Astrocyte (in vitro differentiated cells and primary cell): Measurements from ENCODE around the gene GPAT3. TPM values are rescaled to one million over a fixed set of nuclear protein-coding genes. Genes with fewer than 3 reads are reported as not detected.

Source experiments
- DNase-seq: peaks from one replicate; pipeline ENCODE4 v3.0.0-alpha.2; 2010; ENCODE audit warnings: low read depth
- FAIRE-seq: peaks from 2 replicates; lab custom pipeline; 2011; peaks lifted over from hg19 to GRCh38; lab: Jason Lieb, UNC
- H2AFZ ChIP-seq: 2 replicates; pipeline ENCODE4 v1.6.0; 2012; ENCODE audit warnings: low read depth, low read length, inconsistent platforms
- H3K27ac ChIP-seq: 2 replicates; pipeline ENCODE4 v1.5.1; 2011; ENCODE audit warnings: low read depth, low read length, inconsistent platforms
- H3K27me3 ChIP-seq: 2 replicates; pipeline ENCODE4 v1.6.0; 2011; ENCODE audit warnings: low read length, inconsistent platforms; ENCODE audit not compliant: insufficient read depth
- H3K36me3 ChIP-seq: 2 replicates; pipeline ENCODE4 v1.5.1; 2011; ENCODE audit warnings: low read length, inconsistent platforms; ENCODE audit not compliant: insufficient read depth
- H3K4me1 ChIP-seq: 2 replicates; pipeline ENCODE4 v1.5.1; 2011; ENCODE audit warnings: low read length, inconsistent platforms; ENCODE audit not compliant: insufficient read depth
- H3K4me2 ChIP-seq: 2 replicates; pipeline ENCODE4 v1.6.0; 2012; ENCODE audit warnings: low read length, inconsistent platforms
- H3K4me3 ChIP-seq: 2 replicates; pipeline ENCODE4 v1.5.1; 2011; ENCODE audit warnings: low read depth, mild to moderate bottlenecking, low read length, inconsistent platforms; ENCODE audit not compliant: insufficient read depth
- H3K79me2 ChIP-seq: 2 replicates; pipeline ENCODE4 v1.6.0; 2012; ENCODE audit warnings: mild to moderate bottlenecking, low read length, inconsistent platforms; ENCODE audit not compliant: insufficient read depth
- H3K9ac ChIP-seq: 2 replicates; pipeline ENCODE4 v1.6.0; 2012; ENCODE audit warnings: mild to moderate bottlenecking, low read length, inconsistent platforms
- H3K9me3 ChIP-seq: 2 replicates; pipeline ENCODE4 v1.5.1; 2012; ENCODE audit warnings: low read depth, mild to moderate bottlenecking, low read length, inconsistent platforms; ENCODE audit not compliant: insufficient read depth
- H4K20me1 ChIP-seq: 2 replicates; pipeline ENCODE4 v1.6.0; 2012; ENCODE audit warnings: low read length, inconsistent platforms; ENCODE audit not compliant: insufficient read depth
- H3K27ac Mint-ChIP-seq: one replicate; pipeline ENCODE4 v1.8.0; 2021; ENCODE audit warnings: mild to moderate bottlenecking, mixed read lengths; ENCODE audit not compliant: unreplicated experiment
- H3K27me3 Mint-ChIP-seq: one replicate; pipeline ENCODE4 v1.8.0; 2021; ENCODE audit warnings: low read depth, mixed read lengths; ENCODE audit not compliant: unreplicated experiment
- H3K36me3 Mint-ChIP-seq: one replicate; pipeline ENCODE4 v1.8.0; 2021; ENCODE audit warnings: low read depth, mixed read lengths; ENCODE audit not compliant: unreplicated experiment
- H3K4me1 Mint-ChIP-seq: one replicate; pipeline ENCODE4 v1.8.0; 2021; ENCODE audit warnings: low read depth, mixed read lengths; ENCODE audit not compliant: unreplicated experiment
- H3K4me3 Mint-ChIP-seq: one replicate; pipeline ENCODE4 v1.8.0; 2021; ENCODE audit warnings: mild to moderate bottlenecking, moderate library complexity, mixed read lengths; ENCODE audit not compliant: unreplicated experiment
- H3K9me3 Mint-ChIP-seq: one replicate; pipeline ENCODE4 v1.8.0; 2021; ENCODE audit warnings: mild to moderate bottlenecking, mixed read lengths; ENCODE audit not compliant: unreplicated experiment
- CTCF ChIP-seq: IDR thresholded peaks from 2 replicates; pipeline ENCODE4 v1.5.1; 2011; ENCODE audit warnings: low read depth, mild to moderate bottlenecking, inconsistent platforms, low read length, moderate library complexity; ENCODE audit not compliant: insufficient read depth
- EZH2 ChIP-seq: IDR thresholded peaks from 2 replicates; pipeline ENCODE4 v1.6.1; 2012; ENCODE audit warnings: mild to moderate bottlenecking, low read length, inconsistent platforms; ENCODE audit not compliant: insufficient read depth
- total RNA-seq: library from RNA; stranded (reverse); gene quantifications from 2 replicates; pipeline ENCODE4 v1.2.1, GENCODE V29; 2021

GPAT3 gene
- total RNA-seq, 1 donor from 2014 or later, result 0.39 TPM

DNA sequence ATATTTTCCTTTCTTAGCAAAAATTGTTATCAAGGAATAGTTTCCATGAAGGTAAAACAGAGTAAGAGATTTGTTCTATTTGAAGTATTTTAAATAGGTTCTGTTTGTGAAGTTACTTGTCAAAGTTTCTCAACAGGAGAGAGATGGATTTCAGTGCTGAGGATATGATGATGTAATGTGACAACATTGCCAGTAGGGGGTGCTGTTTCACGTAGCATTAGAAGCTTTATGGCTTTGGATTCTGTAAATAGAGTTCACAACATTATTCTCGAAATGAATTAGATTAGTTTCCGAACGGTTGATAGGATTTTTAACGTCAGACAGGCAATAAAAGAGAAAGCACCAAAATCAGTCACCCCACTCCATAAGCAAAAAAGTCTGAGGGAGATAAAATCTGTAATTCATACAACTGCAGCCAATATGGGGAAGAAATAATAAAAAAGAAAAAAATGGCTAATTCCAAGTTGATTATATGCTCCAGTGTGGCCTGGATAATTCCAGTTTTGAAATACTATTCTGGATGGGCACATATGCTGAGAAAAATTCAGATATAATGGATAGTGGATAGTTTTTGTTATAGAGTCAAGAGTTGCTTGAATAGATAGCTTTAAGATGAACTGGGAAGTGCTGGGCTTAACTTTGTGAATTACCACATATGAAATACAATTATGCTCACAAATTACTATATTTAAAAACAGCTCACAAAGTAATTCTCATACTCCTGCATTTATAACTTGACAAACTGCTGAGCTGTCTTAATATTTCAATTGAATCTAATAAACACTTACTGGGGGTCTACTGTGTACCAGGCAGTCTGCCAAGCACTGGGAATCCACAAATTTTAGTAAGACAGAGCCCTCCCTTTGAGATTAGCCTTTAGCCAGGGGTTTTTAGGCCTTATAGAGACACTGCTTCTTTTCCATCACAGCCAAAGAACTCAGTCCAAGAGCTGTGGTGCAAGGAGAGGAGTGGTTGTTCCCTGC lies 109.1 kb downstream of the GPAT3 start:
- no peak overlapping the region for H3K27ac Mint-ChIP-seq
- no peak for FAIRE-seq
- peak overlapping the region; percentile 10 for H3K4me2 ChIP-seq

DNA sequence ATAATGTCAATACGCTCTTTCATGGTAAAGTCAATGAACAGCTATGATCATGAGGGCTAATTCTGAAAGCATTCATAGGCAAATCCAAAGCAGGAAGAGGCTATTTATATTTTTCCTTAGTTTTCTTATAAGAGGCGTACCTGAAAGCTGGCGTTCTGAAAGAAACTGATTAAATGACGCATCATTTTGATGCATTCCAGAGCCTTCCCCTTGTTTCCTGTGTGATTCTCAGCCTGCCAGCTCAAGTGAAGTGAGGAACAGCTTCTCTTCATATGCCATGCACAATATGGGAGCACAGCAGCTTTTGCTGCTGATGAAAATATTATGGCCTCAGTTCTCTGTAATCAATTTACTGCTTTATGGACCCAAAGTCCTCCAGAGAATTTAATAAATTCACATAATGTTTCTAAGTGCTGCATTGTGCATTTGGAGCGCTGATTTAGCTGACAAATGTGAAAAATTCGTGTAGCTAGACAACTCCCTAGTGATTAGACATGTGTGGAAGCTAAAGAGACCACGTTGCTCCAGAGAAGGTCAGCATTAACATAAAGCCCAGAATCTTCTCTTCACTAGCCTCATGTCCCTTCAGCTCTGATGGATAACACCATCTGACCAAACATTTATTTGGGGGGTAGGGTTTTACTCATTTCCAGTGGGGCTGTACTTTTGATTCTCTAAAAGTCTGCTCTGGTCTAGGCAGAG lies 110.8 kb downstream of the GPAT3 start:
- no peaks in the 10 kb centered on the region for H4K20me1 ChIP-seq
- Mint-ChIP-seq H3K27me3 (peaks cover 17% of the 10 kb centered on the region), H3K27ac (no peak overlapping the region), H3K4me1 (no peaks in the 10 kb centered on the region), H3K4me3 (no peak overlapping the region), H3K9me3 (no peaks in the 10 kb centered on the region), H3K36me3 (no peaks in the 10 kb centered on the region)
- H3K27me3 ChIP-seq, result peaks cover 3% of the 10 kb centered on the region
- no peak overlapping the region for H3K9ac ChIP-seq
- no peaks in the 10 kb centered on the region for H3K36me3 ChIP-seq
- no peak overlapping the region for H2AFZ ChIP-seq
- DNase-seq, result no peak
- no peak overlapping the region for H3K4me2 ChIP-seq
- no peak for TF ChIP-seq EZH2
- no peak for TF ChIP-seq CTCF
- H3K79me2 ChIP-seq, result no peaks in the 10 kb centered on the region
- H3K9me3 ChIP-seq, result no peaks in the 10 kb centered on the region
- H3K27ac ChIP-seq, result no peak overlapping the region
- no peak overlapping the region for H3K4me3 ChIP-seq
- no peaks in the 10 kb centered on the region for H3K4me1 ChIP-seq
- FAIRE-seq, result no peak

More for the DNA sequence above, 109.1 kb downstream of the GPAT3 start:
- Histone ChIP-seq H3K4me1 (no peaks in the 10 kb centered on the region), H3K9me3 (no peaks in the 10 kb centered on the region), H2AFZ (no peak overlapping the region), H3K36me3 (no peaks in the 10 kb centered on the region), H4K20me1 (no peaks in the 10 kb centered on the region), H3K27me3 (peaks cover 8% of the 10 kb centered on the region), H3K4me3 (no peak overlapping the region), H3K27ac (no peak overlapping the region), H3K9ac (no peak overlapping the region), H3K79me2 (no peaks in the 10 kb centered on the region)
- H3K36me3 Mint-ChIP-seq, result no peaks in the 10 kb centered on the region
- TF ChIP-seq CTCF, result peak; percentile 97
- no peak for TF ChIP-seq EZH2
- no peak overlapping the region for H3K4me3 Mint-ChIP-seq
- peaks cover 21% of the 10 kb centered on the region for H3K27me3 Mint-ChIP-seq
- peak; percentile 18 for DNase-seq
- no peaks in the 10 kb centered on the region for H3K4me1 Mint-ChIP-seq
- H3K9me3 Mint-ChIP-seq, result no peaks in the 10 kb centered on the region
